HG02884 (cell line): ENCODE measurements around the gene CXorf65.

Source experiments
- ATAC-seq: cut with Tn5 transposase; IDR thresholded peaks from one replicate; pipeline ENCODE4 v1.9.1; 2021; ENCODE audit warnings: mild to moderate bottlenecking, moderate library complexity; ENCODE audit not compliant: unreplicated experiment

Gene CXorf65

DNA sequence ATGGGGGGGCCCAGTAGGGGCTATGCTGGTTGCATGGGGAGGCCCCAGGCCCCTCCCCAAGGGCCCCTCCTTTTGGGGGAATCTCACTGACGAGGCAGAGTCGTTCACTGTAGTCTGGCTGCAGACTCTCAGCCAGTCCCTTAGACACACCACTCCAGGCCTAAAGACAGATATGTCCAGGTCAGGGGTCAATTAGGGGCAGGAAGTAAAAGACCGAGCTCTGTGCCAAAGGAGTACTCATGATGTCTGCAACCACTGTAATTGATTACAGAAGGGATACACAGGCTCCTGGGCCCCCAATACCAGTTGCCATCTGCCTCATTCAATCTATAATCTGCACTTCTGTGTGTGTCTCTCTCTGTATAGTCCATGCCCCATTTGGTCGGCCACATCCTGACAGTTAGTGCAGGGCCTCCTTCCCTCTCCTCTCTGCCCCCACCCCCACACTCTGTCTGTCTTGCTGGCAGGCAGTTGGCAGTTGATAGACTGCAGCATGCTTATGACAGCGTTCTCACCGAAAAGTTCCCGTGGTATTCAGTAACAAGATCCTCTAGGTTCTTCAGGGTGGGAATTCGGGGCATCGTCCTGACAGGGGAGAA, 1.3 kb upstream of the CXorf65 start:
- ATAC-seq, result no peak

DNA sequence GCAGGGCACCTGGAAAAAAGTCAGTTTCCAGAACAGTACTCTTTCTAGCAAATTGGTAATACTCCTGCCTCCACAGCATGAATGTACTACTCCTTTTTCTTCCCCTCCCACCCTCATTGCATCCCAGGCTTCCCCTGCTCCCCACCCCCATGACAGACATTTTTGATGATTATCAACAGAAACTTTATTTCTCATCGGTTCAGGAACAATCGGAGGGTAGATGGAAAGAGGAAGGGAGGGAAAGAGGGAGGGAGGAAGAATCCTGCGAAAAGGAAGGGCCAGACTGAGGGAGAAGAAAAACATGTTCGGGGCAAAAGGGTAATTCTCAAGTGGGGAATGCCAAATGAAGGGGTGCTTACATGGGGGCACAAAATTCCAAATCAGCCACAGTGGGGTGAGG, 705 bp upstream of the CXorf65 start:
- no peak for ATAC-seq

DNA sequence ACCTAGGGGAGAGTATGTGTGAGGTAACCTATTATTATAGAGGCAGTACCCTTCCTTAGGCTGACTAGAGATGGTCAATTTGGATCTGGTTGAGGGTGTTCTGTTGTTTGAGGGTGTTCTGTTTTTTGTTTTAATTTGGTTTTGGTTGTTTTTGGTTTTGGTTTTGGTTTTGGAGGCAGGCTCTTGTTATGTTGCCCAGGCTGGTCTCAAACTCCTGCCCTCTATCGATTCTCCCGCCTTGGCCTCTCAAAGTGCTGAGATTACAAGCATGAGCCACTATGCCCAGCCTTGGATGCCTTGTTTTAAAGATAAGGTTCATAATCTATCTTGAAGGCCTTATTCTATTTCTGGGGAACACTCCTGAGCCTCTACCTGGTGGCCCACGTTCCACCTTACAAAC, 912 bp downstream of the CXorf65 start:
- no peak for ATAC-seq

DNA sequence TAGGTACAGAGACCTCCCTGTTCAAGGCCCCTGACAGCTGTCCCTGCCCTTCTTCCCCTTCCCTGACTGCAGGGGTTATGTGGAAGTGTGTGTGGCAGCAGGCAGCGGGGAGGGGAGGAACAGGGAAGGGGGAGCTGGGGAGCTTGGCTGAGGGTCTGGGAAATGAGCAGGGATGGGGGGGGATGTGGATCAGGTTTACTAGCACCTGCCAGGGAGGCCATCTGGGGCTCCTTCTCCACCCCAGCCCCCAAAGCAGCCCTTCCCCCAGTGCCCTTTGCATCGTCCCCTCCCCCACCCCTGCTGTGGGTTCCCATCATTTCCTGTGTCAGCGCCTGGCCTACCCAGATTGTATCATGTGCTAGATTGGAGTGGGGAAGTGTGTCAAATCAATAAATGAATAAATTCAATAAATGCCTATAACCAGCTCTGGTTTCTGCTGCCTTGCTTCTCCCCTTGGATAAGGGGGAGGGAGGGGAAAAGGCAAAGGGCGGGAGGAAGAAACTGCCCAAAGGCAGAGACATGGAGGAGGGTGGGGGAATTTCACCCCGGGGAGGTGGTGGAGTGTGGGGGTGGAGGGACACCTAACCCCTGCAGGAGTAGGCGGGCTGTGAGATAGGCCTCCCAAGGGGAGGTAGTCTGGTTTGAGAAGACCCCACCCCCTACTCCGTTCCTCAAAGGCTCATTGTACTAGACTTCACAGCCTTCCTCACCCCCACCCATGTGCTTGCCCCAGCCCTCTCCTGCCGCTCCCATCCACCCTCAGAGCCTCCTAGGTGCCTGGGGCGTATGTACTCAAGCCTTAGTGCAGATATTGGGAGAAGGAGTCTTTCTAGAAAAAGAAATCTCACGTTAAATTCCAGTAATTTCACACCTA, 3.2 kb downstream of the CXorf65 start:
- ATAC-seq, result no peak

DNA sequence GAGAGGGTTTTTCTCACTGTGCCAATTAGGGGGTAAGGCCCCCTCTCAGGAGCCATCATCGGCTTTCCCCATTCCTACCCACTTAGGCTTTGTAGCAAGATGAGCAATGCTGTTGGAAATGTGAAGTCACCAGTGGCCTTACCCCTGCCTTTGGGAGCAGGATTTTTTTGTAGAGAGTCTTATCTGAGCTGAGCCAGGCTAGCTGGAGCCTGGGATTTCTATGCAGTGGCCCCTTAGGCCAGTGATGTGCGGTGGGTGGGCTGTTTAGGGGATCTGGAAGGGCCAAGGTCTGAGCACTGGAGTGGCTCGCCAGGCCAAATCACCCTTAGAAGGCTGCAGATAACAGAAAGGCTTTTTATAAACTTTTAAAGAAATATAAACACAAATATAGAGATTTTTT, 4.2 kb downstream of the CXorf65 start:
- ATAC-seq, result no peak

DNA sequence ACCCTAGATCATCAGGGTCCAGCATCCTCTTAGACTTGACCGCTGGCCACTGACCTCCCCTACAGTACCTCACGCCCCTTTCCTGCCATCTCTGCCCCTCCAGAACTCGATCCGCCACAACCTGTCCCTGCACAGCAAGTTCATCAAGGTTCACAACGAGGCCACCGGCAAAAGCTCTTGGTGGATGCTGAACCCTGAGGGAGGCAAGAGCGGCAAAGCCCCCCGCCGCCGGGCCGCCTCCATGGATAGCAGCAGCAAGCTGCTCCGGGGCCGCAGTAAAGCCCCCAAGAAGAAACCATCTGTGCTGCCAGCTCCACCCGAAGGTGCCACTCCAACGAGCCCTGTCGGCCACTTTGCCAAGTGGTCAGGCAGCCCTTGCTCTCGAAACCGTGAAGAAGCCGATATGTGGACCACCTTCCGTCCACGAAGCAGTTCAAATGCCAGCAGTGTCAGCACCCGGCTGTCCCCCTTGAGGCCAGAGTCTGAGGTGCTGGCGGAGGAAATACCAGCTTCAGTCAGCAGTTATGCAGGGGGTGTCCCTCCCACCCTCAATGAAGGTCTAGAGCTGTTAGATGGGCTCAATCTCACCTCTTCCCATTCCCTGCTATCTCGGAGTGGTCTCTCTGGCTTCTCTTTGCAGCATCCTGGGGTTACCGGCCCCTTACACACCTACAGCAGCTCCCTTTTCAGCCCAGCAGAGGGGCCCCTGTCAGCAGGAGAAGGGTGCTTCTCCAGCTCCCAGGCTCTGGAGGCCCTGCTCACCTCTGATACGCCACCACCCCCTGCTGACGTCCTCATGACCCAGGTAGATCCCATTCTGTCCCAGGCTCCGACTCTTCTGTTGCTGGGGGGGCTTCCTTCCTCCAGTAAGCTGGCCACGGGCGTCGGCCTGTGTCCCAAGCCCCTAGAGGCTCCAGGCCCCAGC, 5.7 kb downstream of the CXorf65 start:
- no peak for ATAC-seq

DNA sequence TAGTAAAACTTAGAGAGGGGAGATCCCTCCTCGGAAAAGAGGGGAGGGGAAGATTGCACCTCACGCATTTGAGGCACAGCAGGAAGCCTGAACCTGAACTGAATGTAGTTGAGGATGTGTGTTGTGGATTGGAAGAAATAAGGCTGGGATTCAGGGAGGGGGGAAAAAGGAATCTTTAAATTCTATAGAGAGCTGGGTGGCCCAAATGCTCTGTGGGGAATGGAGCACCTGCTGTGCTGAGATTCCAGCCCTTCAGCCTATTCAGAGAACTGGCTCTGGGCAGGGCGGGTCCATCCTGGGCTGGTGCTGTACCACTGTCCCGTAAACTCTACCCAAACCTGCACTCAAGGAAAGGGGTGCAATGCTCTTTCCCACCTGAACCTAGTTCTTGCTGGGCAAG, 6.8 kb downstream of the CXorf65 start:
- no peak for ATAC-seq

DNA sequence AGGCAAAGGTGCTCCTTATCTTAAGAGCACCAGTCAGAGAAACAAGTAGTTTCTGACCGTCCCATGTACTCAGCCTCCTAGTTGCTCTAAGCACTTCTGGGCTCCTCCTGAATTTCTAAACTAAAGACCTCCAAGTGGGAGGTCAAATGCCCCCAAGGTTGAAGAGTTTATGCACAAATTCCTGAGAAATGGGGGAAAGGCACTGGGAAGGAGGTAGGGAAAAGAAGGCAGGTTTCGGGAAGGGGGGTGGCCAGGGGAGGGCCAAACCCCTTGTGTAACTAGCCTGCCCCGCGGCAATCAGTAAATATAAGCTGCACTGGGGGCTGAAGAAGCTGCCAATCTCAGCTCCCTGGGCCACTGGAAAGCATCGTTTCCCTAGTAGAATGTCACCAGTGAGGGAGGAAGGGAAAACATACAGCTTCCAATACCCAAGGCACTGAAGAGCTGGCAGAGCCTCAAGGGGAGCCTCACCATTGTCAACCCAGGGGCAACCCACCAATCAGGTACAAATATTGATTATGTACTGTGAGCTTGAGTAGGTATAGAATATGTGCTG, 7.5 kb downstream of the CXorf65 start:
- ATAC-seq, result no peak

DNA sequence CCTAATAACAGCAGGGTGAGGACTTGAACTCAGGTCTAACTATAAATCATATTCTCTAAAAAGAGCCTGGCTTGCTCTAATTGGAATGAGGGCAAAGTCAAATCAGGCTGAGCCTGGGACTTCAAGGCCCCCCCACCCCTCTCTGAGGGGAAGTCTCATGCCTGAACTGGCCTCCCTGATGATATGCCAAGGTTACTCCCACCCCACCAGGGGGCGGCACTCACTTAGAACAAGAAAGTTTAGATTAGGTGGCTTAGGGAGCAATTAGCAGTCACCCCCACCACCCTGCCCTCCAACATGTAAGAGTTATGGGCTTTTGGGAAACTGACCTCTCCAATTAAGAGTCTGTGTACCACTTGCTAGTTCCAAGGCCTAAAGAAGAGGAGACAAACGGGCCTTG, 8.2 kb downstream of the CXorf65 start:
- ATAC-seq, result no peak

DNA sequence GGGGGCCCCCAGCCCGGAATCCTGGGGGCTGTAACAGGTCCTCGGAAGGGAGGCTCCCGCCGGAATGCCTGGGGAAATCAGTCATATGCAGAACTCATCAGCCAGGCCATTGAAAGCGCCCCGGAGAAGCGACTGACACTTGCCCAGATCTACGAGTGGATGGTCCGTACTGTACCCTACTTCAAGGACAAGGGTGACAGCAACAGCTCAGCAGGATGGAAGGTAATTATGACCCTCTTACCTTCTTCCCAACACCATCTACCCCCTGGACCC, 9.8 kb downstream of the CXorf65 start:
- no peak for ATAC-seq

DNA sequence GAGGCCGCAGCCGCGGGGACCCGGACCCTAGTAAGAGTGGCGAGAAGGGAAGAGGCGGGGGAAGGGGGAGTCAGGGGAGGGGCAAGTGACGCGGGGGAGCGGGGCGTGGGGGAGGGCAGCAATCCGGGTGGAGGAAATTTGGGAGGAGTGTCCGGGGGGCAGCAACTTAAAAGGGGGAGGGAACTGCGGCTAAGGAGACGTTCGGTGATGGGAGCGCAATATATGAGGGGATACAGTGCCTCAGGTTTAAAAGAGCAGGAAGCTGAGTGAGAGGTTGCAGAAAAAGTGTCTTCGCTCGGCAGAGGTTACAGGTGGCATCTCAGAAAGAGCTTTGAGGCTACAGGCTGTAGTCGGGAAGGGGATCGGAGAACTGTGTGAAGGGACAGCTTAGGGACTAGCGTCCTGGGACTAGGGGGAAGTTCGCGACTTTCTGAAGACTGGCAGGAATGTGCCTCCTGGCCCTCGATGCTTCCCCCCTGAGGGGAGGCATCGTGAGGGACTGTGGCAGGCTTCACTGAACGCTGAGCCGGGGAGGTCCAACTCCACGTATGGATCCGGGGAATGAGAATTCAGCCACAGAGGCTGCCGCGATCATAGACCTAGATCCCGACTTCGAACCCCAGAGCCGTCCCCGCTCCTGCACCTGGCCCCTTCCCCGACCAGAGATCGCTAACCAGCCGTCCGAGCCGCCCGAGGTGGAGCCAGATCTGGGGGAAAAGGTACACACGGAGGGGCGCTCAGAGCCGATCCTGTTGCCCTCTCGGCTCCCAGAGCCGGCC, 10.4 kb downstream of the CXorf65 start:
- no peak for ATAC-seq

DNA sequence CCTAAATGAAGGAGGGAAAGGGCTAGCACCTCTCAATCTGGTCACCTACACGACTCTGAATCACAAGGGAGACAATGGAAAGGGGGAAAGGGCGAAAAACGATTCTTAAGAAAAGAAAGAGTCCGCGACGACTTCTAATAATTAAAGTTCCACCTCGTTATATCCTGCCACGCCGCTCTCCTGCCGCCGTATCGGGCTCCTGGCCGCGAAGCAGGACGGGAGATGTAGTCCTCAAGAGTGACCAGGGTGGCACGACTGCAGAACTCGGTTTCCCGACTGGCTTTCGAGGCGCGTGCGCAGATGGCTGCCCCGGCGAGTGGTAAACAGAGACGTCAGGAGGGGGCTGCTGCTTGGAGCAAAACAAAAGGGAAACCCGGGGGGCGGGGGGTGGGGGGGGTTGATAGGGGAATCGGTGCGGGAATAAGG, 11.0 kb downstream of the CXorf65 start, which contains the start of gene FOXO4:
Gene FOXO4, plus strand, starts transcription at position 297 of the 426 bp plus-strand sequence. CDS start 678 bp downstream, outside the sequence.
- peak; percentile 83 for ATAC-seq

DNA sequence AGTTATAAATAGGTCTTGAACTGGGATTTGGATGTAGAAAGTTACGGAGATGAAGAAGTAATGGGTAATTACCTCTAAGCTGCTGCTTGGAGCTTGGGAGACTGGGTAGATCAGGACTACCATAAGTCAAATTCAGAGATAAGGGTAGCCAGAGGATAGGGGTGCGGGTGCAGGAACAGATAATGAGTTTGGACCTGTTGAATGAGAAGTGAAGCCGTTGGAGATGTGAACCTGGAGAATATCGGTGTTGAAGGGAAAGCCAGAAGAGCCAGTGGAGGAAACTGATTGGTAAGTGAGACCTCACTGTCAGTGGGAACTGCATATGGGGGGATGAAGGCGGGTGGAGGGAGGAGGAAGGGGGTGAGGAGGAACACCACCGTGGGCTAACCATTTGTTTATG, 11.5 kb downstream of the CXorf65 start:
- ATAC-seq, result no peak

DNA sequence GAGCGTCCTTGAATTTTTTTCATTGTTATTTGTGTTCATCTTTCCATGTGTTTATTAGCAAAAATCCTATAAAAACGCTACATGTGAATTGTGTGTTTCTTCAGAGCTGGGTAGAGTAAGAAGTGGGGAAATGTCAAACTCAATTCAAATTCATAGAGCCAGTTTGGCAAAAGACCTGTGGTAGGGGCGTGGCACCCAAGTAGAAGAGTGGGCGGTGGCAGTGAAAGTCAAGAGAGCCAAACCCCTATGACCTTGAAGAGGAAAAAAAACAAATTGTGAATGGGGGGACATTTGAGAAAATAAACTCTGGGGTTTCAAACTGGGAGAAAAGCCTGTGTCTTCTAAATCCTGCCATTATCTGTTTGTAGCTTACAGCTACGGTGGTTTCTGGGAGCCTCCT, 15.3 kb downstream of the CXorf65 start:
- no peak for ATAC-seq

DNA sequence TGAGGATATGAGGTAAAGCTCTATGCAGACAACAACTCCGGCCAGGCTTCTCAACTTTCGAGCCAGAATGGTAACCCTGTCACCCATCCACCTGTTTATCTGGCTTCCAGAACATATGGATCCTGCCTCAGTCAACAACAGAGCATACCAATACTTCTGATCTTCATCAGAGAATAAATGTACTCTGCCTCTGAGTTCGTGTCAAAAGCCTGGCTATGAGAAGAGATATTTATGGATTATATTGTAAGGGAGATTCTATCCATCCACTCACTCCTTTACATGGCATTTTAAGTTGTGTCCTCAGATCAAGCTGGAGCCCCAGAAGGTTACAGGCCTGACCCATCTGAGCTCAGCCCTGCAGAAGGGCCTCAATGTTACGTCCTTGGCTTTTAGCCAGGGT, 20.6 kb downstream of the CXorf65 start:
- ATAC-seq, result no peak

DNA sequence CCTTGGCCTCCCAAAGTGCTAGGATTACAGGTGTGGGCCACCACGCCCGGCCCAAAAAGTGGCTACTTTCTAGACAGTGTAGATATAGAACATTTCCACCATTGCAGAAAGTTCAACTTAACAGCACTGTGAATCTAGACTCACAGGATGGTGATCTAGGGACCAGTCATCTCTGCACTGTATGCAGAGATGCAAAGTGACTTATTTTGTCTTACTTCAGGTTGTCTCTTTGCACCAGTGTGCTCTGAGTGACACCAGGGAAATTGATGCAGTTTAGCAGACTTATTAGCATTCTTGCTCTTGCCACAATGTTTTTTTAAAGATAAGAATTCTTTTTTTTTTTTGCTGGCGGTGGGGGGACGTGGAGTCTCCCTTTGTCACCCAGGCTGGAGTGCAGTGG, 23.7 kb downstream of the CXorf65 start:
- ATAC-seq, result no peak

DNA sequence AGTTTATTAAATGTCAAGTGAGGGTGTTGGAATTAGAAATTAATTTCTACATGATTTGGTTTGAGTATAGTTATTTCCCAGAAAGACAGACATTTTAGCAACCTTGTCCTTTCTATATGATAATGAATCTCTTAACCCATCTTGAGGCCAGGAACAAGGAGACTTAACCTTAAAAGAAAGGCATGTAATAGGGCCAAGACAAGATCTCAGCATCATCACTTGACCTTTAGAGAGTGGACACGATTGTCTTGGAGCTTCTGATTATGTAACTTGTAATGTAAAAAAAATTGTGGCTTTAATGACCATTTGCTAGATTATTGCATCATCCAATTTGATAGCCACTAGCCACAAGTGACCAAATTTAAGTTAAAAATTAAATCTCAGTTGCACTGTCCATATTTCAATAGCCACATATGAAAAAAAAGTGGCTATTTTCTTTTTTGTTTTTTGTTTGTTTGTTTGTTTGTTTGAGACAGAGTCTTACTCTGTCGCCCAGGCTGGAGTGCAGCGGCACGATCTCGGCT, 24.4 kb downstream of the CXorf65 start:
- no peak for ATAC-seq

DNA sequence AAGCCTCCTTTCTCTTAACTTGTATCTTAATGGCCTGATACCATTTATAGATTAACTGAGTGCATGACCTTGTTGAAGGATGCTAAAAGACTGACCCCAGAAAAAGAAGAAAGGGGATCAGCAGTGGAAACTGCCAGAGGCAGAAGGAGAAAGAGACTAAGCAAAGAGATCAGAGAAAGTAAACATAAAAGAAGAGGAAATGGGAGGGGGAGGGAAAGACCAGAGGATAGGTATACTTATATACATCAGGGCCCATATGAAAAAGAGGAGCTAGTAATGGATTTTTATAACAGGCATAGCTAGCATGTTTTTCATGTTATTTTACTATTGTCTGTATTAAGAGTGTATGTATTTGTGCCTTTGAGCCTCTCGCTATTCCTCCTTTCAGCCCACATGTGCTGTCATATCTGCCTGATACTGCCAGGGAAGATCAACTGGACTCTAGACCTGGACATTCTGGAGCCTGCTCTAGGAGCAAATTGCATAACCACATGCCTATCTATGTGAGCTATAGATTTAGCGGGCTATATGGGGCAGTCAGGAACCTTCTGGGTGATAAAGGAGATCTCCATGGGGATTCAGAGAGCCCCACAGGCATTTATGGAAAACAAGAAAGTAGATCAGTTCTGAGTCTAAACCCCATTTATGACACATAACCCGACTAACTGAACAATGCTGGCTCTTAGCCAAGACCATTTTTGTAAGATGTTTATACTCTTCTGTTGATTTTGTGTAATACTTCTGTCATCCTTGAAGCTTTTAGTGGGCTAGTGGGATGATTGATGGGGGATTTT, 25.0 kb downstream of the CXorf65 start:
- ATAC-seq, result no peak

DNA sequence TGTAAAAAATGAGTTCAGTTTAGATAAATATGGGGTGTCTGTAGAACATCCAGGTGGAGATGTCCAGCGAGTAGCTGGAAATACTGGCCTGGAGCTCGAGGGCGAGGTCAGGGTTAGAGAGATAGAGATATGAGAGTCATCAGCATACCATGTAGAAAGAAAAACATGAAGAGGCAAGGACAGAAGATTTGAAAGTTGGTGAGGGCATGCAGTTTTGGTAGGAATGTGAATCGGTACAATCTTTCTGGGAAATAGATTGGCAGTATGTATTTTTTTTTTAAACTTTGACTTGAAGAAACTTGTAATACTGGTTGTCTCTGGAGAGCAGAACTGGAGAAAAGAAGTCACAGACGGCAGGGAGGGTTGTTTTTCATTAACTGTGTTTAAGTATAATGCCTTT, 36.0 kb downstream of the CXorf65 start:
- ATAC-seq, result no peak
